NCI-H345 (cell line): ENCODE results near the gene CBX5.
"Not testable (repeated sequence)": the region's sequence is repeated elsewhere in the genome, so short reads cannot be mapped to it uniquely, and the experiment has no call there.

Experiments
- DNase-seq: peaks from one replicate; lab custom pipeline; 2025; lab: John Stamatoyannopoulos, UW

Gene CBX5

GRCh38 chr12:54265364-54265812 is 14.5 kb downstream of the CBX5 start:
- DNase-seq: no peak

DNA sequence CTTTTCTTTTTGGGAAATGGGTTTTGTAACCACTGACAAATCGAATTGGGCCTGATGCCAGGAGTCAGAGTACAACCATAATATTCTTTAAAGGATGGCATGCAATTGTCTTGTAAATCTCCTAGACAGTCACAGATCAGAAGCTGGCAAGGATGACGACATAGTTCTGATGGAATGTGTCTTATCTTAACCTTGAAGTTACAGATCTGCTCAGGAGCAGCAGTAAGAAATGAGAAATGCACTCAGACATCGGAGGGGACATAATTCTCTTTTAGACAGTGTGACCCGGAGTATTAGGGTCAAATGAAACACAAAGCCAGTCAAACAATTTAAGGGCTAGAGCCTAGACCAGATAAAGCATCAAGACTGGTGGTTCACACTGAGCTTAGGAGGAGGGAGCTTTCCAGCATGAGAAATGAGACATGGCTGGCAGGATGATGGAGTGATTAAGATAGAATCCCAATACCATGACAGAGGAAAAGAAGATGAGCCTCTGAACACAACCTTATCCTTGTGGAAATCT is 17.5 kb downstream of the CBX5 start:
- no peak for DNase-seq

GRCh38 chr12:54261815-54262402 is 18.0 kb downstream of the CBX5 start:
- no peak for DNase-seq

- peak; percentile 52 for DNase-seq
Measured at GRCh38 chr12:54259194-54260011, 20.5 kb downstream of the CBX5 start.

- DNase-seq: no peak
Measured at GRCh38 chr12:54258201-54258681, 21.7 kb downstream of the CBX5 start.

DNA sequence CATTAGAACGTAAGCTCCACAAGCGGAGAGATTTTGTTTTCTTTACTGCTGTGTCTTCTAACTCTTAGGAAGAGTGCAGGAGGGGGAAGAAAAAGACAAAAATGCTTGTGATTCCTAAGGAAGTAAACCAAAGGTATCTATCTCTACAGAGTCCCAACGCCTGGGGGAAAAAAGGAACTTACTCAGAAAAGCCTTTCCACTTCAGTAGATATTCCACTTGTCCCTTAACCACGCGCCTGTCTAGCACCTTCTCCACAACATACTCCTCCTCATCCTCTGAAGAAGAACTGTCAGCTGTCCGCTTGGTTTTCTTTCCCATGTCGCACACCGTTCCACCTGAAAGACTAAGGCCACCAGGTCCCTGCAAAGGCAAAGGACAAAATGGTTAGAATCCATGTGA is 22.6 kb downstream of the CBX5 start:
- DNase-seq: no peak

- no peak for DNase-seq
Measured at GRCh38 chr12:54253240-54253639, 26.7 kb downstream of the CBX5 start.

- peak; percentile 15 for DNase-seq
Measured at GRCh38 chr12:54251667-54252284, 28.1 kb downstream of the CBX5 start.

DNA sequence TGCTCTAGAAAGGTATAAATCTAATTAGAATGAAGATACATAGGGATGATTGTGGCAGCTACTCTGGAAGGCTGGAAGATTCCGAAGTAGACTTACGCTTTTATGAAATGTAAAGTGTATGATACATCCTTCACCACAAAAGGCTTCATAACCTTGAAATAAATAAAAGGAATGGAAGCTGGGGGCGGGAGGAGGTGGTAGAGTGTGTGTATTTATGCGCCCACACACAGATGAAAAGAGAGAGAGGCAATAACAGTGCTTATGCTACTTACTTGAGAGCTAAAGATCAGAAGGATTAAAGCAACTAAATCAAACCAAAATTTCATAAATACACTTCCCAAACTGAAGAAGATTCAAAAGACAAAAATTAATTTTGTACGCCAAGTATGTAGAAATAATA is 30.4 kb downstream of the CBX5 start:
- no peak for DNase-seq

DNA sequence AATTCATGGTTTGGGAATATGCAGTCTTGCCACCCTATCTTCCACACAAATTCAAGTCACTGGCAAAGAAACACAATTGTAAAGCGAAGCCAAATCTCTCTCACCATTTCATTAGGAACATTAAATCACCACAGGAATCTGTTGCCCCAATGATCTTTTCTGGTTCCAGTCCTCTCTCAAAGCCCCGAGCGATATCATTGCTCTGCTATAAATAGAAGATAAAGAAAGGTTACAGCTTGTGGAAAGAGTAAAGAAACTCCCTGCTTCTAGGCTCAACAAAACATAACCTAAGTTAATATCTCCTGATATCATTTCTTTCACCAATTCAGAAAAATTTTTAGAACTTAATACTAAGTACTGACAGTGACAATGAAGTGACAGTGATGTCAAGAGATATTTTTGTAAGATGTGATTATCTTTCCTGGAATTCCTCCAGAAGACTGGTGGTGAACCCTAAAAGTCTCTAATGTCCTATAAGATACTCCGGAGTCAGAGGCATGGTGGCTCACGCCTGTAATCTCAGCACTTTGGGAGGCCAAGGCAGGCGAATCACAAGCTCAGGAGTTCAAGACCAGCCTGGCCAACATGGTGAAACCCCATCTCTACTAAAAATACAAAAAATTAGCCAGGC is 33.8 kb downstream of the CBX5 start:
- no peak for DNase-seq

GRCh38 chr12:54240971-54241588 is 38.8 kb downstream of the CBX5 start:
- no peak for DNase-seq

GRCh38 chr12:54240129-54240528 is 39.8 kb downstream of the CBX5 start:
- no peak for DNase-seq

- no peak for DNase-seq
Measured at GRCh38 chr12:54239620-54240019, 40.3 kb downstream of the CBX5 start.

DNA sequence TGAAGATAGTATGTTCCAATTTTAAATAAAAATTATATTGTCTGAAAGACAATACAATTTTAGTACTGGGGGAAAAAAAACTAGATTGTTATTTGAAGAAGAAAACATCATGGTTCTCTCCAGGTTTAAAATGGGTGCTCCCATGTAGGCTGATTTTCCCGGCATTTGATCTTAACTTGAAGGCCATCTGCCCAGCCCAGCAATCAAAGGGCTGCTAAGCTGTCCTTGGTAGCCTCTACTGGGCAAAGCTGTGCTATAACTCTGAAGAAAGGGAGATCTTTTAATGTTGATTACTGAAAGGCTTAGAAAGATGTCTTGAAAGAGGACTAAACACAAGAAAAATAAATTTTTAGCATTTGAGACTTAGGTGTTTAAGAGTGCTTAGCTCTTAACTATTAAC is 41.4 kb downstream of the CBX5 start:
- DNase-seq: no peak

GRCh38 chr12:54232790-54233189 is 47.1 kb downstream of the CBX5 start:
- no peak for DNase-seq

DNA sequence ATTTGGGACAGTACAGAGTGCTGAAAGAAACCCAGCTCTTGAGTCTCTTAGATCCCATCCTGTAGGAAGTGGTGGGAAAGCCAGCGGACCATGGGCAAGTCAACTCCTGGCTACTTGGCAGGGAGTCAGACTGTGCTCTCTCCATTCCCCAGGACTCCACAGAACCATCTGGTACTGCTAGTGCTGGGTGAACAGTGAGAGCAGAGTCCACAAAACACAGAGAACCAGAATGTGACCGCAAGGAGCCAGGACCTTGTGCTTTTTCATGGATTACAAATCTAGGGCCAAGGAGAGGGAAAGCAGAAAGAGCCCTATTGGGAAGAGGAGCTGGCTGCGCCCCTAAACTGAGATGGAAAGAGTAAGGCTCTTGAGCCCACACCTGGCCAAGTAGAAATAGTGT is 48.7 kb downstream of the CBX5 start:
- not testable (repeated sequence) for DNase-seq

- no peak for DNase-seq
Measured at GRCh38 chr12:54230555-54230954, 49.4 kb downstream of the CBX5 start.

DNA sequence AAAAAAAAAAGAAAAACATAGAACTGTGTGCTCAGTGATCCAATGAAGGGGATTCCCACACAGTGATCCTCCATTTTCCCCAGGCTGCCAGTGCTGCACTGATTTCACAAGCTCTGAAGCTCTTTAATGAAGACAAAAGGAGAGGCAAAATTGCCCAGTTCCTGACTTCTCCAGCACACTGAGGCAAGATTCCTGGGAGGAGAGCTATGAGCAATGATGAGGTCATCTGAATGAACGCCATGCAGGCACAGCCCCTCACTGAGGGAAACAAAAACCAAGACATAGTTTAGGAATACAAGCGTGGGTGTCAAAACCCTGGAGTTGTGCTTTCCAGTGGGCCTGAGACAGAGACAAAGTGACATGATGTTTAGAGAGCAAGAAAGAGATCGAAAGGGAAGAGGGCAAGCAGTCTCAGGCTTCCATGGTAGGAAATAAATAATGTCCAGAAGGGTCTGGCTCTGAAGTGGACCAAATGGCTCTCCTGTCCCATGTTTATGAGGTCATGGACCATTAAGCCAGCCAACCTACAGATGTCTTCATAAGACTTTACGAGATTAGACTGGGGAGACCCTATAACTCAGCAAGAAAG is 50.2 kb downstream of the CBX5 start:
- no peak for DNase-seq

DNA sequence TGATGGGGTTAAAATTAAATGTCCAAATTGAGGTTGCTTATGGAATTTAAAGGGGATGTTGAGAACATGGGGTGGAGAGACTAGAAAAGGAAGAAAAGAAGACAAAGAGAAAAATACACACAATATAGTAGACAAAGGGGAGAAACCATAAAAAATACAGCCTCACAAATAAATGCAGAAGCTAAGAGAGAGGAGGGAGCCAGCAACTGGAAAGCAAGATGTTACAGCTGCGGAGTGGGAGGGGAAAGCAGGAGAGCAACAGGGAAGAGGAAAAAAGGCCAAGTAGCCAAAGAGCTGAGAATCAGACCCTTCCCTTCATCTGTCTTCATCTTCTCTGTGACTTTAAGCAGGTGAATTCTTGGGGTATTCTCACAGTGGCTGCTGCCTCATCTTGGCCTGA is 51.5 kb downstream of the CBX5 start:
- DNase-seq: no peak

DNA sequence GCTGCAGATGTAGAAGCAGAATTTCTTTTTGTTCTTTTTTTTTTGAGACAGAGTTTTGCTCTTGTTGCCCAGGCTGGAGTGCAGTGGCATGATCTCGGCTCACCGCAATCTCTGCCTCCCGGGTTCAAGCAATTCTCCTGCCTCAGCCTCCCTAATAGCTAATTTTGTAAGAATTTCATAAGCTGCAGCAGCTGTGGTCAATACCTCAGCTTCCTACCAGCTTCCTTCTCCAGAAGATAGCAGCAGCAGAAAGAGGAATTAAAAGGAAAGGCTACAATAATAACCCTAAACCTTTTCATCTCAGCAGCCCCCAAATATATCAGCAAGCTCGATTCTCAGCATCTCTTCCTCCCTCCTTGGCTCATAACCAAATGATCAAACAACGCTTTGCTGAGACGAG is 52.0 kb downstream of the CBX5 start:
- not testable (repeated sequence) for DNase-seq

- DNase-seq: peak; percentile 9
Measured at GRCh38 chr12:54227376-54227775, 52.5 kb downstream of the CBX5 start.

GRCh38 chr12:54225666-54226065 is 54.3 kb downstream of the CBX5 start:
- DNase-seq: no peak
